MCF 10A (cell line): ENCODE data around the gene CRYBA1. TPM values are rescaled to one million over a fixed set of nuclear protein-coding genes. Genes with fewer than 3 reads are reported as not detected.
"Not testable (repeated sequence)": the region's sequence is repeated elsewhere in the genome, so short reads cannot be mapped to it uniquely, and the experiment has no call there.

Source experiments
- BruUV-seq: library from RNA; stranded (reverse); fragments of 400-500 nt; replicated peaks from 2 replicates; lab custom pipeline; 2021; lab: Mats Ljungman, UMichigan
- CTCF ChIA-PET: fragments of 300-600 bp; sonication (Branson Sonifier 250); formaldehyde crosslinking; extraction: SDS; loops from one replicate; lab custom pipeline; 2021; ENCODE audit warnings: antibody characterized with exemption, inconsistent platforms; lab: Yijun Ruan, JAX
- POLR2A ChIA-PET: fragments of 300-600, 350-650 bp; sonication (Branson Sonifier 250); formaldehyde crosslinking; extraction: SDS; loops from one replicate; lab custom pipeline; 2020; ENCODE audit warnings: antibody characterized with exemption, inconsistent platforms; lab: Yijun Ruan, JAX
- DNase-seq: peaks from one replicate; pipeline ENCODE4 v3.0.0-alpha.2; 2018; ENCODE audit not compliant: unreplicated experiment
- H3K27ac Mint-ChIP-seq: one replicate; pipeline ENCODE4 v1.8.0; 2022; ENCODE audit warnings: mild to moderate bottlenecking, low read depth, mixed read lengths; ENCODE audit not compliant: unreplicated experiment
- H3K27me3 Mint-ChIP-seq: one replicate; pipeline ENCODE4 v1.8.0; 2022; ENCODE audit warnings: mixed read lengths; ENCODE audit not compliant: insufficient read depth, unreplicated experiment
- H3K36me3 Mint-ChIP-seq: one replicate; pipeline ENCODE4 v1.8.0; 2022; ENCODE audit warnings: mild to moderate bottlenecking, moderate library complexity, mixed read lengths; ENCODE audit not compliant: insufficient read depth, unreplicated experiment
- H3K4me1 Mint-ChIP-seq: one replicate; pipeline ENCODE4 v1.8.0; 2022; ENCODE audit warnings: mixed read lengths; ENCODE audit not compliant: insufficient read depth, unreplicated experiment
- H3K4me3 Mint-ChIP-seq: one replicate; pipeline ENCODE4 v1.8.0; 2022; ENCODE audit warnings: mild to moderate bottlenecking, moderate library complexity, mixed read lengths; ENCODE audit not compliant: unreplicated experiment
- H3K9me3 Mint-ChIP-seq: one replicate; pipeline ENCODE4 v1.8.0; 2022; ENCODE audit warnings: mixed read lengths; ENCODE audit not compliant: unreplicated experiment
- intact Hi-C: fragments of 100-400 bp; cut with micrococcal nuclease; formaldehyde crosslinking; loops from 2 replicates; pipeline ENCODE4 v1.14.1; 2022
- total RNA-seq: library from RNA; stranded (reverse); gene quantifications from 2 replicates; pipeline ENCODE4 v1.2.3, GENCODE V29; 2022
- TF ChIP-seq, protein P1 (sequence below): fragments of 200-600 bp; IDR thresholded peaks from one replicate; pipeline ENCODE4 v1.8.0; 2022; ENCODE audit warnings: antibody characterized with exemption, mild to moderate bottlenecking; ENCODE audit not compliant: unreplicated experiment

Gene CRYBA1
- total RNA-seq, 1 experiment from 2014 or later = not detected

DNA sequence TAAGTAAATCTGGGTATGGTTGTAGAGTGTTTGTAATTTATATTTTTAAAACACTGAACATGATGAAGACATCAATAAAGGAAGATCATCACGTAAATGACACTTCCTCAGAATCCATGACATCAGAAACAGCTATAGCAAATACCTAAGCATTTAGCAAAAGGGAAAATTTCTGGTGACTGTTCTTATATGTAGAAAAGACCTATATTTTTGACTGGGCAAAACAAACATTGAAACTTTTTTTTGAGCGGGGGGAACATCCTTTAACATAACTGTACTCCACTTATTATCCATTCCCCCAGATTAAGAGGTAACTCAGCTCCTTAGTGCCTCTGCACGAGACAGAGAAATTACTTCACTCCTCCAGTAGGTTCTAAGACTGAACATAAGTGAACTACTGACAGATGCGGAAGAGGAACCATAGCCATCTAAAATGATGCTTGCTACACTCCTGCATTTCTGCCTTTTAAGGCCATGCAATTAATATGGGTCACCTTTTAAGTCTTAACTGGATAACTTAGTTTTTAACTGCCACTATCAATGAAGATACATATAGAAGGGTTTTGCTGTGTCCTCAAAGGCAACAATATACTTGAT, 9.4 kb downstream of the CRYBA1 start:
- peaks cover 50% of the 10 kb centered on the region for H3K4me1 Mint-ChIP-seq
- no peaks in the 10 kb centered on the region for H3K27me3 Mint-ChIP-seq
- no peak for DNase-seq
- intact Hi-C loops = no loop called here
- H3K9me3 Mint-ChIP-seq = no peaks in the 10 kb centered on the region
- no peak overlapping the region for H3K4me3 Mint-ChIP-seq
- BruUV-seq = no TSS peak
- H3K36me3 Mint-ChIP-seq = peaks cover 70% of the 10 kb centered on the region
- ChIA-PET POLR2A (interaction anchor here (0.7 to 7.2 kb wide), 18 partner anchors 10 to 319 kb away, joined by 3 to 79 read pairs (median 5); partner anchors contain the start of genes CRYBA1, MYO18A, NUFIP2 and PHF12), CTCF (interaction anchor here (0.6 to 3.1 kb wide), 9 partner anchors 10 to 849 kb away, joined by 3 to 22 read pairs (median 3); no protein-coding TSS in a partner anchor)
- TF ChIP-seq, protein P1, sequence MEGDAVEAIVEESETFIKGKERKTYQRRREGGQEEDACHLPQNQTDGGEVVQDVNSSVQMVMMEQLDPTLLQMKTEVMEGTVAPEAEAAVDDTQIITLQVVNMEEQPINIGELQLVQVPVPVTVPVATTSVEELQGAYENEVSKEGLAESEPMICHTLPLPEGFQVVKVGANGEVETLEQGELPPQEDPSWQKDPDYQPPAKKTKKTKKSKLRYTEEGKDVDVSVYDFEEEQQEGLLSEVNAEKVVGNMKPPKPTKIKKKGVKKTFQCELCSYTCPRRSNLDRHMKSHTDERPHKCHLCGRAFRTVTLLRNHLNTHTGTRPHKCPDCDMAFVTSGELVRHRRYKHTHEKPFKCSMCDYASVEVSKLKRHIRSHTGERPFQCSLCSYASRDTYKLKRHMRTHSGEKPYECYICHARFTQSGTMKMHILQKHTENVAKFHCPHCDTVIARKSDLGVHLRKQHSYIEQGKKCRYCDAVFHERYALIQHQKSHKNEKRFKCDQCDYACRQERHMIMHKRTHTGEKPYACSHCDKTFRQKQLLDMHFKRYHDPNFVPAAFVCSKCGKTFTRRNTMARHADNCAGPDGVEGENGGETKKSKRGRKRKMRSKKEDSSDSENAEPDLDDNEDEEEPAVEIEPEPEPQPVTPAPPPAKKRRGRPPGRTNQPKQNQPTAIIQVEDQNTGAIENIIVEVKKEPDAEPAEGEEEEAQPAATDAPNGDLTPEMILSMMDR = no peak
- H3K27ac Mint-ChIP-seq = peak overlapping the region; percentile 82

DNA sequence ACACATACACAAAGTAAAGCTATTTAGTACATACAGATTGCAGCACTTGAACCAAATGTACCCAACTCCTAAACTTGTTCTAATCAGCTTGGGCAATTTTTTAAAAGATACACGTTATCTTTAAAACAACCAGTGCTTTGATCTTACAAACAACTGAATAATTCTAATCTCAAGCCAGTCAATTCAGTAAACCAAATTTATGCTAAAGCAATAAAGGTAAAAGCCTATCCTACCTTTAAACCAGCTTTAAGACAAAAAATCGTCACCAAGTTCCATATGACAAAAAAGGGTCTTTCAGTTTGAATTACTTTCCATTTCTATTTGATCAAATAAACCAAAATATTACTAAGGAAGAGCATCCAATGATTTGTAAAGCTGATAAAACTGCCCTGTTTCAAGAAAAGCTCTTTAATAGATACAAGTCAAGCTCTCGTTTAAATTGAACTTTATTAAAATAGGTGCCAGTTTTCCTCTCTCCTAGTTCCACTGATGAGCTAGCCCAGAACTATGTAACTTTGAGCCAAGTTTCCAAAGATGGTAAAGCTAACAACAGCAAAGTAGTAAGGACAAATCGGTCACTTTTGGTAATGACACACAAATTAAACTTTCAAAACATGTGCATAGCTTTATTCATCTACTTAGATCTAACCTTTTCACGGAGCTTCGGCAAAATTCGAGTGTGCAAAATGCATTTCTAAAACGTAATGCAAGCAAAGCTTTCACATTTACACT, 10.2 kb downstream of the CRYBA1 start:
- Mint-ChIP-seq H3K4me3 (peak overlapping the region; percentile 63), H3K9me3 (no peaks in the 10 kb centered on the region), H3K27ac (peak overlapping the region; percentile 82), H3K4me1 (peaks cover 56% of the 10 kb centered on the region), H3K36me3 (peaks cover 77% of the 10 kb centered on the region), H3K27me3 (no peaks in the 10 kb centered on the region)
- TF ChIP-seq, protein P1 = no peak
- no TSS peak for BruUV-seq
- peak; percentile 44 for DNase-seq
- intact Hi-C loops = no loop called here
- ChIA-PET CTCF (interaction anchor here (0.7 to 3.1 kb wide), 11 partner anchors 8 to 140 kb away, joined by 3 to 22 read pairs (median 4); no protein-coding TSS in a partner anchor), POLR2A (interaction anchor here (0.6 to 7.2 kb wide), 21 partner anchors 9 to 922 kb away, joined by 3 to 79 read pairs (median 7); partner anchors contain the start of genes IFT20, MYO18A, NUFIP2 and TNFAIP1)

DNA sequence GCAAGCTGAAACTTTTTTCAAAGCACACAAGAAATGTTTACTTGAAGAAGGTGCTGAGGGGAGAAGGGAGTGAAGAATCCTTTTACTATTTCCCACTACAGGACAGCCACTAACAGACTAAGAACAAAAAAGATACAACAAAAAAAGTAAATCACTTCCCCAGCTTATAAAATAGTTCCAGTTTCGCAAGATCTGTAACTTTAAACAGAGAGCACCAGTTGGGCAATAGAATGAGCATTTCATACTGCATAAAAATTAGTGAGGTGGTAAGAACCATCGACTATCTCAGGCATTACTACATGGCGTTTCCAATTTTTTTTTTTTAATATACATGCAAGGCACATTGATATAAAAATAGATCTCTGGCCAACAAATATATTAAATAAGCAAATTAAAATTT, 11.1 kb downstream of the CRYBA1 start:
- TF ChIP-seq, protein P1 = no peak
- no TSS peak for BruUV-seq
- H3K4me1 Mint-ChIP-seq = peaks cover 49% of the 10 kb centered on the region
- peak; percentile 56 for DNase-seq
- peak overlapping the region; percentile 82 for H3K27ac Mint-ChIP-seq
- peak overlapping the region; percentile 63 for H3K4me3 Mint-ChIP-seq
- H3K27me3 Mint-ChIP-seq = no peaks in the 10 kb centered on the region
- no peaks in the 10 kb centered on the region for H3K9me3 Mint-ChIP-seq
- ChIA-PET CTCF (interaction anchor here (0.6 to 3.1 kb wide), 10 partner anchors 9 to 307 kb away, joined by 3 to 22 read pairs (median 4); no protein-coding TSS in a partner anchor), POLR2A (interaction anchor here (0.6 to 7.2 kb wide), 20 partner anchors 8 to 922 kb away, joined by 3 to 79 read pairs (median 6); partner anchors contain the start of genes IFT20, MYO18A, NUFIP2 and TNFAIP1)
- intact Hi-C loops = no loop called here
- H3K36me3 Mint-ChIP-seq = peaks cover 76% of the 10 kb centered on the region

DNA sequence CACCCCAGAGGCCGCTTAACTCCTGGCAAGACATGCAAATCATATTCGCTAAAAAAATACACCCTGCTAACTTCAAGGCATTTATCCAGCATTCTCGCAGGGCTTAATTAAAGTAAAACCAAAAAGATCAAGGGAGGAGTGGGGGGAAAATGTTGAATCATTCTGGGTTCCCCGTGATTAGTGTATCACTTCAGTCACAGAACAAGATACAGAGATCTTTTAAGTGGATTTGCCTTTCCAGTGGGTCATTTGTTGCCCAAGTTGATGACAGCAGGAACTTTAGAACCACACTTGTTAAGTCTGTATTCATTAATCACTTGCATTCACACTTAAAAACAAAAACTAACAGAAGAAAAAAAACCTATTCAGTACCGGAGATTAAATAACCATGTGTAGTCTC, 17.3 kb downstream of the CRYBA1 start:
- TF ChIP-seq, protein P1 = no peak
- no peak for DNase-seq
- H3K4me1 Mint-ChIP-seq = peaks cover 13% of the 10 kb centered on the region
- no peak overlapping the region for H3K27ac Mint-ChIP-seq
- no peak overlapping the region for H3K4me3 Mint-ChIP-seq
- H3K36me3 Mint-ChIP-seq = peaks cover 89% of the 10 kb centered on the region
- H3K9me3 Mint-ChIP-seq = no peaks in the 10 kb centered on the region
- ChIA-PET POLR2A (no interaction called here), CTCF (no interaction called here)
- BruUV-seq = no TSS peak
- no peaks in the 10 kb centered on the region for H3K27me3 Mint-ChIP-seq
- intact Hi-C loops = no loop called here

DNA sequence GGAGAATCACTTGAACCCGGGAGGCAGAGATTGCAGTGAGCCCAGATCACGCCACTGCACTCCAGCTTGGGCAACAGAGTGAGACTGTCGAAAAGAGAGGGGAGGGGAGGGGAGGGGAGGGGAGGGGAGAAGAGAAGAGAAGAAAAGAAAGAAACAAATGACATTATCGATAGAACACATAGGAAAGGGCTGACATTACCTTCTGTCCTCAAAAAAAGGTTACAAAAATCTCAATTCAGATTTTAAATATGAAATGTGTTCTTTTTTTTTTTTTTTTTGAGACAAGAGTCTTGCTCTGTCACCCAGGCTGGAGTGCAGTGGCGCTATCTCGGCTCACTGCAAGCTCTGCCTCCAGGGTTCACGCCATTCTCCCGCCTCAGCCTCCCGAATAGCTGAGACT, 25.3 kb downstream of the CRYBA1 start:
- H3K27me3 Mint-ChIP-seq, H3K4me1 Mint-ChIP-seq, H3K9me3 Mint-ChIP-seq, intact Hi-C loops, H3K27ac Mint-ChIP-seq, DNase-seq, BruUV-seq, H3K4me3 Mint-ChIP-seq: not testable (repeated sequence)
- ChIA-PET CTCF (interaction anchor here (1.1 kb wide), 1 partner anchor 127 kb away, joined by 3 read pairs; no protein-coding TSS in a partner anchor), POLR2A (interaction anchor here (1.1 to 2.7 kb wide), 2 partner anchors 13 to 19 kb away, joined by 4 to 11 read pairs; no protein-coding TSS in a partner anchor)
- H3K36me3 Mint-ChIP-seq = peaks cover 92% of the 10 kb centered on the region
